M059J (cell line): ENCODE data around the gene ERI3. TPM values are rescaled to one million over a fixed set of nuclear protein-coding genes. Genes with fewer than 3 reads are reported as not detected.

Experiments
- DNase-seq: peaks from one replicate; pipeline ENCODE4 v3.0.0-alpha.2; 2012; ENCODE audit warnings: low read depth
- total RNA-seq: library from RNA; depleted of rRNA; stranded (reverse); fragments of >200 nt; shearing (Covaris generic); gene quantifications from 2 replicates; pipeline ENCODE4 v1.2.3, GENCODE V29; 2014

ERI3 gene
- total RNA-seq, 1 experiment from 2014 or later: 87.6 TPM

GRCh38 chr1:44262414-44262813, 92.6 kb downstream of the ERI3 start:
- no peak for DNase-seq

- DNase-seq: no peak
These were observed 93.1 kb downstream of the ERI3 start for GRCh38 chr1:44261962-44262361.

GRCh38 chr1:44261171-44261817, 93.8 kb downstream of the ERI3 start:
- DNase-seq: no peak

- no peak for DNase-seq
These were observed 94.3 kb downstream of the ERI3 start for GRCh38 chr1:44260792-44261170.

GRCh38 chr1:44259090-44259489, 96.0 kb downstream of the ERI3 start:
- no peak for DNase-seq

GRCh38 chr1:44256762-44257554, 98.1 kb downstream of the ERI3 start:
- DNase-seq: no peak

- no peak for DNase-seq
These were observed 100.6 kb downstream of the ERI3 start for GRCh38 chr1:44254392-44254910.

- no peak for DNase-seq
These were observed 102.9 kb downstream of the ERI3 start for GRCh38 chr1:44251989-44252671.

GRCh38 chr1:44251486-44251885, 103.6 kb downstream of the ERI3 start:
- no peak for DNase-seq

GRCh38 chr1:44250068-44250781, 104.8 kb downstream of the ERI3 start:
- DNase-seq: no peak

GRCh38 chr1:44249543-44249942, 105.5 kb downstream of the ERI3 start:
- DNase-seq: no peak

GRCh38 chr1:44246806-44247205, 108.3 kb downstream of the ERI3 start:
- DNase-seq: no peak

GRCh38 chr1:44244986-44245385, 110.1 kb downstream of the ERI3 start:
- DNase-seq: no peak

- no peak for DNase-seq
These were observed 111.1 kb downstream of the ERI3 start for GRCh38 chr1:44243782-44244495.

- no peak for DNase-seq
These were observed 112.3 kb downstream of the ERI3 start for GRCh38 chr1:44242746-44243145.

- DNase-seq: no peak
These were observed 114.0 kb downstream of the ERI3 start for GRCh38 chr1:44240802-44241671.

- DNase-seq: no peak
These were observed 115.1 kb downstream of the ERI3 start for GRCh38 chr1:44239961-44240371.

- peak; percentile 50 for DNase-seq
These were observed 115.6 kb downstream of the ERI3 start for GRCh38 chr1:44239331-44239960.

GRCh38 chr1:44238660-44239059, 116.4 kb downstream of the ERI3 start:
- no peak for DNase-seq
